Measurements from ENCODE around the gene PRRX2. TPM values are rescaled to one million over a fixed set of nuclear protein-coding genes. Genes with fewer than 3 reads are reported as not detected.

Gene PRRX2
- total and polyA plus RNA-seq, 9 of the 15 experiments (the other 6 are each of a cell fraction or from before 2014, with no cell fraction given), result 0.21 TPM; not detected in 8

DNA sequence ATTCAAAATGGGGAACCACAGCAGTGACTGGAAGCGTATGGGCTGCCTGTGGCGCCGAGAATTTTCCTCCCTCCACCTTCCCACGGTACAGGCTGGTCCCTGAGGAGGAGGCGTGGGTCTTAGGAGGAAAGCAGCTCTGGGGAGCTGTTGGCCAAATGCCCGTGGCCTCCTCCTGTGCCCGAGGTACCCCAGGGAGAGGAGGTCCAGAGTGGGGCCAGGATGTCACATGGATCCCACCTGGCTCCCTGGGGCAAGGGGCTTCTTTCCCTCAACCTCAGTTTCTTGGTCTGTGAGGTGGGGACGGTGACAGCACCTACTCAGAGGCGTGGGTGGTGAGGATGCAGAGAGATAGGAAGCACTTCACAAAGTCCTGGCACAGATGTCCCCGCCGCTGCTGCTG, 16.5 kb downstream of the PRRX2 start:
- Histone ChIP-seq H3K27ac (ENCODE audit: extremely low read depth, low read depth, low read length) (no peak overlapping the region), H3K4me1 (replicated peaks in 1 of 2; ENCODE audit: control insufficient read depth in 2 of 2, insufficient read depth in 2 of 2, low read length in 2 of 2) (peaks cover 0 to 42% of the 10 kb centered on the region in 2 experiments; a peak in 3 of 5 replicates), H3K9me1 (ENCODE audit: control insufficient read depth, insufficient read depth, low read length) (peaks cover 4% of the 10 kb centered on the region), H3K27me3 (ENCODE audit: control insufficient read depth in 2 of 2, insufficient read depth in 2 of 2, low read length in 2 of 2) (peaks cover 25 to 47% of the 10 kb centered on the region in 2 experiments), H3K79me2 (ENCODE audit: control insufficient read depth, insufficient read depth, low read length) (no peaks in the 10 kb centered on the region), H3K9me3 (replicated peaks; ENCODE audit: control insufficient read depth, insufficient read depth, low read depth, low read length) (no peaks in the 10 kb centered on the region), H4K20me1 (replicated peaks; ENCODE audit: control insufficient read depth, insufficient read depth, low read length) (peaks cover 19% of the 10 kb centered on the region; the same call in 1 of the 2 replicates), H3K36me3 (ENCODE audit: control insufficient read depth, insufficient read depth, low read length) (no peaks in the 10 kb centered on the region), H3K9ac (ENCODE audit: insufficient read depth in 1 of 2, low read depth in 2 of 2, low read length in 2 of 2) (peak overlapping the region in 1 of 2 experiments; percentile 61; a peak in 2 of 4 replicates), H2AFZ (ENCODE audit: low read depth, low read length) (0 out of 2 replicates have a peak overlapping the region, but pooled peaks have one; percentile 63), H3K4me3 (no peak overlapping the region), H3K4me2 (ENCODE audit: insufficient read depth, low read length) (peak overlapping the region; percentile 1; the same call in 1 of the 2 replicates)
- ATAC-seq (no peak), FAIRE-seq (no peak), DNase-seq (ENCODE audit: extremely low read depth in 1 of 4, low spot score in 3 of 4) (no peak)
- ChIA-PET POLR2A (interaction anchor here (0.9 to 2.0 kb wide), 2 partner anchors 8 kb away, joined by 3 to 7 read pairs; no protein-coding TSS in a partner anchor), CTCF (ENCODE audit: low intra/inter-chr PET ratio) (no interaction called here)
- in situ Hi-C loops (cut with MboI) (loop anchor here (5.0 kb wide), 1 partner anchor 1525 kb away; no protein-coding TSS in a partner anchor), intact Hi-C loops (cut with micrococcal nuclease) (loop anchor here (5.0 kb wide), 1 partner anchor 1010 kb away; no protein-coding TSS in a partner anchor)
- BruUV-seq (replicated peaks), result no TSS peak
- WGBS (ENCODE audit: insufficient coverage, low coverage, missing lambda C conversion rate), result 9% methylated on average over 11 of the region's 11 CpGs
- peak; percentile 66; the same call in 1 of the 2 replicates for TF ChIP-seq FOXP1 (CRISPR knock-in tag; IDR thresholded peaks at IDR 0.05)
- no peak for TF ChIP-seq BCL6 (CRISPR knock-in tag; IDR thresholded peaks at IDR 0.05)
- TF ChIP-seq U2AF2 (optimal IDR thresholded peaks at IDR 0.05; ENCODE audit: low read depth, low read length), result no peak
- TF ChIP-seq CCAR2 (IDR thresholded peaks at IDR 0.05; ENCODE audit: low read depth, low read length), result no peak
- TF ChIP-seq, protein P1, sequence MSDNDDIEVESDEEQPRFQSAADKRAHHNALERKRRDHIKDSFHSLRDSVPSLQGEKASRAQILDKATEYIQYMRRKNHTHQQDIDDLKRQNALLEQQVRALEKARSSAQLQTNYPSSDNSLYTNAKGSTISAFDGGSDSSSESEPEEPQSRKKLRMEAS (CRISPR knock-in tag; IDR thresholded peaks at IDR 0.05), result peak; percentile 35; the same call in 1 of the 2 replicates
- TF ChIP-seq SRSF3 (IDR thresholded peaks at IDR 0.05; ENCODE audit: insufficient read depth, low read length), result no peak
- TF ChIP-seq, protein P2, sequence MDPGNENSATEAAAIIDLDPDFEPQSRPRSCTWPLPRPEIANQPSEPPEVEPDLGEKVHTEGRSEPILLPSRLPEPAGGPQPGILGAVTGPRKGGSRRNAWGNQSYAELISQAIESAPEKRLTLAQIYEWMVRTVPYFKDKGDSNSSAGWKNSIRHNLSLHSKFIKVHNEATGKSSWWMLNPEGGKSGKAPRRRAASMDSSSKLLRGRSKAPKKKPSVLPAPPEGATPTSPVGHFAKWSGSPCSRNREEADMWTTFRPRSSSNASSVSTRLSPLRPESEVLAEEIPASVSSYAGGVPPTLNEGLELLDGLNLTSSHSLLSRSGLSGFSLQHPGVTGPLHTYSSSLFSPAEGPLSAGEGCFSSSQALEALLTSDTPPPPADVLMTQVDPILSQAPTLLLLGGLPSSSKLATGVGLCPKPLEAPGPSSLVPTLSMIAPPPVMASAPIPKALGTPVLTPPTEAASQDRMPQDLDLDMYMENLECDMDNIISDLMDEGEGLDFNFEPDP (CRISPR knock-in tag; IDR thresholded peaks at IDR 0.05), result no peak
- TF ChIP-seq ATF1 (CRISPR knock-in tag; IDR thresholded peaks at IDR 0.05), result no peak
- no peak for TF ChIP-seq ATF1 (tag; IDR thresholded peaks at IDR 0.05)
- no peak for TF ChIP-seq JUN (IDR thresholded peaks at IDR 0.05; ENCODE audit: borderline replicate concordance, low read depth, low read length)
- no peak for TF ChIP-seq JUN (CRISPR knock-in tag; IDR thresholded peaks at IDR 0.05; ENCODE audit: borderline replicate concordance)
- TF ChIP-seq ELF1 (tag; IDR thresholded peaks at IDR 0.05), result no peak
- TF ChIP-seq, protein P3, sequence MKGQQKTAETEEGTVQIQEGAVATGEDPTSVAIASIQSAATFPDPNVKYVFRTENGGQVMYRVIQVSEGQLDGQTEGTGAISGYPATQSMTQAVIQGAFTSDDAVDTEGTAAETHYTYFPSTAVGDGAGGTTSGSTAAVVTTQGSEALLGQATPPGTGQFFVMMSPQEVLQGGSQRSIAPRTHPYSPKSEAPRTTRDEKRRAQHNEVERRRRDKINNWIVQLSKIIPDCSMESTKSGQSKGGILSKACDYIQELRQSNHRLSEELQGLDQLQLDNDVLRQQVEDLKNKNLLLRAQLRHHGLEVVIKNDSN (CRISPR knock-in tag; IDR thresholded peaks at IDR 0.05), result peak; percentile 46
- TF ChIP-seq, protein P4, sequence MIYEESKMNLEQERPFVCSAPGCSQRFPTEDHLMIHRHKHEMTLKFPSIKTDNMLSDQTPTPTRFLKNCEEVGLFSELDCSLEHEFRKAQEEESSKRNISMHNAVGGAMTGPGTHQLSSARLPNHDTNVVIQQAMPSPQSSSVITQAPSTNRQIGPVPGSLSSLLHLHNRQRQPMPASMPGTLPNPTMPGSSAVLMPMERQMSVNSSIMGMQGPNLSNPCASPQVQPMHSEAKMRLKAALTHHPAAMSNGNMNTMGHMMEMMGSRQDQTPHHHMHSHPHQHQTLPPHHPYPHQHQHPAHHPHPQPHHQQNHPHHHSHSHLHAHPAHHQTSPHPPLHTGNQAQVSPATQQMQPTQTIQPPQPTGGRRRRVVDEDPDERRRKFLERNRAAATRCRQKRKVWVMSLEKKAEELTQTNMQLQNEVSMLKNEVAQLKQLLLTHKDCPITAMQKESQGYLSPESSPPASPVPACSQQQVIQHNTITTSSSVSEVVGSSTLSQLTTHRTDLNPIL (CRISPR knock-in tag; IDR thresholded peaks at IDR 0.05), result no peak
- TF ChIP-seq, protein P5, sequence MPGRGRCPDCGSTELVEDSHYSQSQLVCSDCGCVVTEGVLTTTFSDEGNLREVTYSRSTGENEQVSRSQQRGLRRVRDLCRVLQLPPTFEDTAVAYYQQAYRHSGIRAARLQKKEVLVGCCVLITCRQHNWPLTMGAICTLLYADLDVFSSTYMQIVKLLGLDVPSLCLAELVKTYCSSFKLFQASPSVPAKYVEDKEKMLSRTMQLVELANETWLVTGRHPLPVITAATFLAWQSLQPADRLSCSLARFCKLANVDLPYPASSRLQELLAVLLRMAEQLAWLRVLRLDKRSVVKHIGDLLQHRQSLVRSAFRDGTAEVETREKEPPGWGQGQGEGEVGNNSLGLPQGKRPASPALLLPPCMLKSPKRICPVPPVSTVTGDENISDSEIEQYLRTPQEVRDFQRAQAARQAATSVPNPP (IDR thresholded peaks at IDR 0.05; ENCODE audit: borderline replicate concordance, insufficient read depth, insufficient read length), result no peak
- peak; percentile 67 for TF ChIP-seq EGR1 (conservative IDR thresholded peaks at IDR 0.05)
- TF ChIP-seq SPI1 (IDR thresholded peaks at IDR 0.05; ENCODE audit: borderline replicate concordance, low read depth, low read length), result no peak
- TF ChIP-seq SRSF9 (IDR thresholded peaks at IDR 0.05; ENCODE audit: borderline replicate concordance, low read depth, low read length), result no peak
- TF ChIP-seq ZNF584 (CRISPR knock-in tag; IDR thresholded peaks at IDR 0.05; ENCODE audit: low read depth), result no peak

All from K562 (cell line).